Ascending aorta (tissue), 2 donors: ENCODE results near the gene SOX3. TPM values are rescaled to one million over a fixed set of nuclear protein-coding genes. Genes with fewer than 3 reads are reported as not detected.

Source experiments
- DNase-seq, 2 donors: peaks; one replicate each; pipeline ENCODE4 v3.0.0-alpha.2; 2019; ENCODE audit warnings: low spot score in 2 of 2
- H3K27ac ChIP-seq, 2 donors: fragments of 200-600 bp; sonication (generic); one replicate each; pipeline ENCODE4 v1.5.1; 2016 to 2017; ENCODE audit warnings: mild to moderate bottlenecking in 1 of 2
- H3K27me3 ChIP-seq: fragments of 200-600 bp; sonication (generic); one replicate; pipeline ENCODE4 v1.5.1; 2017
- H3K36me3 ChIP-seq, 2 donors: fragments of 200-600 bp; sonication (generic); one replicate each; pipeline ENCODE4 v1.5.1; 2016
- H3K4me1 ChIP-seq, 2 donors: fragments of 200-600 bp; sonication (generic); one replicate each; pipeline ENCODE4 v1.5.1; 2016 to 2017; ENCODE audit warnings: mild to moderate bottlenecking in 1 of 2
- H3K4me3 ChIP-seq, 2 donors: fragments of 200-600 bp; sonication (generic); one replicate each; pipeline ENCODE4 v1.5.1; 2016 to 2017; ENCODE audit warnings: mild to moderate bottlenecking in 1 of 2
- H3K9me3 ChIP-seq, 2 donors: fragments of 200-600 bp; sonication (generic); one replicate each; pipeline ENCODE4 v1.5.1; 2016
- intact Hi-C: fragments of 100-400 bp; cut with DNase I; formaldehyde crosslinking; loops from one replicate; pipeline ENCODE4 v1.15.1; 2023
- total RNA-seq: library from RNA; depleted of rRNA; stranded (reverse); fragments of >200 nt; gene quantifications from one replicate; pipeline ENCODE4 v1.1.0, GENCODE V29; 2016
- TF ChIP-seq, protein P1 (sequence below), 3 experiments: fragments of 200-600 bp in 2 of 3; fragments of 450-650 bp in 1 of 3; sonication (generic) in 2 of 3; IDR thresholded peaks; one replicate each; pipeline ENCODE4 v1.5.1; 2016 to 2019; ENCODE audit warnings: antibody characterized with exemption in 3 of 3, mild to moderate bottlenecking in 1 of 3, moderate library complexity in 1 of 3

SOX3 gene
- total RNA-seq, 1 donor from 2014 or later: not detected

DNA sequence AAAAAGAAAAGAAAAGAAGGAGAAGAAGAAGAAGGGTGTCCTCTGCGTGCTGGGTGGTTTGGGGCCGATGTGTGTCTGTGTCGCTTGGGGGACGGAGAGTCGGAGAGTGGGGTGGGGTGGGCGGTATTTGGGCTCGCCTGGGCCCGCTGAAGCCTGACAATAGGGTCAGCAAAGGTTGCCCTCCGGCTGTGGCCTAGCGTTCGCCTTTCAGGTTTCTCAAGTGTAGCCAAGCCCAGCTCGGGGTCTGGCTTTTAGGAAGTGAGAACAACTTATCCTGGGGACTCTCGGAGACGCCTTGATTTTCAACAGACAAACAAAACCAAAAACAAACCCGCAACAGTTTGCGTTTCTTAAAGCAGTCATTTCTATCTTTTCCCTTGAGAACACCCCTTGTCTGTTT lies 4.1 kb upstream of the SOX3 start:
- intact Hi-C loops: no loop called here
- H3K36me3 ChIP-seq: no peaks in the 10 kb centered on the region
- H3K4me3 ChIP-seq: no peak overlapping the region
- H3K4me1 ChIP-seq: no peaks in the 10 kb centered on the region
- H3K27ac ChIP-seq: no peak overlapping the region
- no peaks in the 10 kb centered on the region for H3K9me3 ChIP-seq
- H3K27me3 ChIP-seq: peaks cover 13% of the 10 kb centered on the region
- DNase-seq: no peak
- TF ChIP-seq, protein P1, sequence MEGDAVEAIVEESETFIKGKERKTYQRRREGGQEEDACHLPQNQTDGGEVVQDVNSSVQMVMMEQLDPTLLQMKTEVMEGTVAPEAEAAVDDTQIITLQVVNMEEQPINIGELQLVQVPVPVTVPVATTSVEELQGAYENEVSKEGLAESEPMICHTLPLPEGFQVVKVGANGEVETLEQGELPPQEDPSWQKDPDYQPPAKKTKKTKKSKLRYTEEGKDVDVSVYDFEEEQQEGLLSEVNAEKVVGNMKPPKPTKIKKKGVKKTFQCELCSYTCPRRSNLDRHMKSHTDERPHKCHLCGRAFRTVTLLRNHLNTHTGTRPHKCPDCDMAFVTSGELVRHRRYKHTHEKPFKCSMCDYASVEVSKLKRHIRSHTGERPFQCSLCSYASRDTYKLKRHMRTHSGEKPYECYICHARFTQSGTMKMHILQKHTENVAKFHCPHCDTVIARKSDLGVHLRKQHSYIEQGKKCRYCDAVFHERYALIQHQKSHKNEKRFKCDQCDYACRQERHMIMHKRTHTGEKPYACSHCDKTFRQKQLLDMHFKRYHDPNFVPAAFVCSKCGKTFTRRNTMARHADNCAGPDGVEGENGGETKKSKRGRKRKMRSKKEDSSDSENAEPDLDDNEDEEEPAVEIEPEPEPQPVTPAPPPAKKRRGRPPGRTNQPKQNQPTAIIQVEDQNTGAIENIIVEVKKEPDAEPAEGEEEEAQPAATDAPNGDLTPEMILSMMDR (IDR thresholded peaks at IDR 0.05): no peak

DNA sequence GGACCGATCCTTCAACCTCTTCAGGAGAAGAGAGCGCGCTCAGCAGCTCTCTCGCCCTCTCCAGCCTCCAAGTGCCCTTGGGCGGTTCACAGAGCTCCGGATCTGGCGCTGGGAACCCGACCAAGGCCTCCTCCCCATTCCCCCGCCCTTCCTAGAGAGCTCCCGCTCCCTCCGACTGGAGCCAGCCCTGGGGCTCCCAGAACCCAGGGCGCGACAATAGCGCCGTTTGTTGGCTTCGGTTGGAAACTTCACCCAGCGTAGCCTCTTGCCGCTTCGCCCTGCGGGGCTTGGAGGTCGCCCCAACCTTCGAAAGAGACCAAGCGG lies 3.1 kb upstream of the SOX3 start:
- Histone ChIP-seq H3K27me3 (peaks cover 13% of the 10 kb centered on the region), H3K27ac (no peak overlapping the region), H3K4me1 (no peaks in the 10 kb centered on the region), H3K9me3 (no peaks in the 10 kb centered on the region), H3K4me3 (no peak overlapping the region), H3K36me3 (no peaks in the 10 kb centered on the region)
- intact Hi-C loops: no loop called here
- DNase-seq: no peak
- TF ChIP-seq, protein P1 (IDR thresholded peaks at IDR 0.05): no peak

DNA sequence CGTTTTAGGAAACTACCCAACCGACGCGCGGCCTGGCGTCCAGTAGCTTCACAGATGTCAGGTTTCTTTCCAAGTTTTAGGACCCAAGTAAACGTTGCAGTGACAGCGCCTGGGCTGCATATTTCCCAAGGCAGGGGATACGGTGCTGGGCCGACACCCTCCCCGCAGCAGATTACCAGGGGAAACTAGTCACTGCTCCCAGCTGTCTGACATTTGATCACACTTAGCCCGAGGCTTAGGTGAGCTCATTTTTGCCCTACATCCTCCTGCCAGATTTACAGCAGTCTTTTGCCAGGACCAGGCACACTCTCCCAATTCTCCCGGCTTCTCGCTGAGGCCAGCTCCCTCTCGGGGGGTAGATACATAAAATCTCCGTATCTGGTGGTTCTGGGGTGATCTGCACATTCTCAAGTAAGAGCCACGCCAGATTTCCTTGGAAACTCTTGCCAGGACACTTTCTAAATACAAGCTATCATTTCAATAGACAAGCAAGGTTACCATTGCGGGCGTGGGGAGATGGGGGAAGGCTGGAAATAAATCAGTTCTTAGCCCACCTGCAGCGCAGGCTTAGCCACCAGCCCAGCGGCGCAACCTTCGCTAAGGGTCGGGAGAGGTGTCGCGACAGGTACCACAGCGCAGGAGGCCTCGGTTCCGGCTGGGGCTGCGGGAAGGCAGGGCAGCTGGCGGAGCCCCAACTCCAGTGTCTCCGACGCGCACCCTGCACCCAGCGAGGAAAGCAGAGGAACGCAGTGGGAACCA lies 2.5 kb upstream of the SOX3 start:
- no peaks in the 10 kb centered on the region for H3K36me3 ChIP-seq
- TF ChIP-seq, protein P1 (IDR thresholded peaks at IDR 0.05): no peak
- intact Hi-C loops: no loop called here
- H3K27ac ChIP-seq: no peak overlapping the region
- no peak overlapping the region for H3K4me3 ChIP-seq
- DNase-seq: no peak
- H3K9me3 ChIP-seq: no peaks in the 10 kb centered on the region
- H3K4me1 ChIP-seq: no peaks in the 10 kb centered on the region
- peaks cover 13% of the 10 kb centered on the region for H3K27me3 ChIP-seq

DNA sequence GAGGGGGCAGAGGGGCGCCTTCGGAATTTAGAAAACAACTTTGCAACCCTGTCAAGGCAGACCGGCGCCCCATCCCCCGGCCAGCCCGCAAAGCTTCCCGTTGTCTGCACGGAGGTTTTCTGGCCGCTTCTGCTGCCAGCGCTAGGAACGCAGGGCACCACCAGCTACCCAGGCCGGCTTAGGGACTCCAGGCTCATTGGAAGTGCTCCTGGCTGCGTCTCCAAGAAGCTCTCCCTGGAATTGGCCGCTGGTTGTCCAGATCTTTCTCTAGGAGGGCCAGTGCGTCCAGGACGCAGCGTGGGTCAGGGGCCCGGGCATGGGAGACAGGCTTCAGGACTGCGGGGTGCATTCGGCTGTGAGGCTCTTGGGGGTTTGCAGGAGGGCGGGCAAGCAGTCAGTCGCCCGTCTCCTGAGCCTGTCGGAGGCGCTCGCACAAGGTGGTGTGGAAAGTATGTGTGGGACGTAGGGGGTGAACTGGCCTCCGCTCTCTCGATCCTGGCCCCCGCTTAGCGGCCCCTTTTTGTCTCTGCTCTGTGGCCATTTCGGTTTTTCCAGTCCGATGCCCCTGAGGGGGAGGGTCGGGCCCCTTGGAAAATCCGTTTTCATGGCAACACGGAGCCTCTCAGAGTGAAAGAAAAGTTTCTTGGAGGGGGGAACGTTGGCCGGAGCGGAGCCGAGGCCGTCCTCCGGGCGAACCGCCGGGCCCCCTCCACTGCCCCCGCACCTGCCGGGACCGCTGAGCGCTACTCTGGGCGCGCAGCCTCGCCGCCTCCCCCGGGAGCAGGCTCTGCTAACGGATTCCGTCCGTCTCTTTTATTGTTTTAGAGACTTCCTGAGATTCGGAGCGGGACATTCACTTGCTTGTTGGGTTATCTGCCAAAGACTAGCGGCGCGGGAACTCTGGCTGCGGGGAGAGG lies 810 bp upstream of the SOX3 start:
- no peaks in the 10 kb centered on the region for H3K9me3 ChIP-seq
- TF ChIP-seq, protein P1 (IDR thresholded peaks at IDR 0.05): no peak
- no peaks in the 10 kb centered on the region for H3K4me1 ChIP-seq
- peaks cover 13% of the 10 kb centered on the region for H3K27me3 ChIP-seq
- intact Hi-C loops: no loop called here
- peak overlapping the region; percentile 1 to 18 for H3K4me3 ChIP-seq
- H3K27ac ChIP-seq: no peak overlapping the region
- H3K36me3 ChIP-seq: no peaks in the 10 kb centered on the region
- no peak for DNase-seq

DNA sequence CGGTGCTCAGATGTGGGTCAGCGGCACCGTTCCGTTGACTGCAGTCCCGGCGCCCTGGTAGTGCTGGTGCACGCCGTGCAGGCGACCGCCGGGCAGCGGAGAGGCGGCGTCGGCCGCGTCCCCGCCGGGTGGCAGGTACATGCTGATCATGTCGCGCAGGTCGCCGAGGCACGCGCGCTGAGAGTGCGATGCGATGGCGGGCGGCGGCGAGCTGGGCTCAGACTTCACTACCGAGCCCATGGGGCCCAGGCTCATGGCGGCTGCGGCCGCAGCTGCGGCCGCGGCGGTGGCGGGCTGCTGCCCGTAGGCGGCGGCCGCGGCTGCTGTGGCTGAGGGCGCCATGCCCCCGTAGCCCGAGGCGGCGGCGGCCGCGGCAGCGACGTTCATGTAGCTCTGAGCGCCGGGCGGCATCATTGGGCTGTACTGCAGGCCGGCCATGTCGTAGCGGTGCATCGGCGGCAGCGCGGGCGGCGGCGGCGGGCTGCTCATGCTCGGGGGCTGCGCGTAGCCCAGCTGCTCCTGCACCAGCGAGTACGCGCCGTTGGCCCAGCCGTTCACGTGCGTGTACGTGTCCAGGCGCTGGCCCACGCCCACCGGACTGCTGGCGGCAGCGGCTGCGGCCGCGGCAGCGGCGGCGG lies 1.0 kb downstream of the SOX3 start:
- Histone ChIP-seq H3K9me3 (no peaks in the 10 kb centered on the region), H3K36me3 (no peaks in the 10 kb centered on the region), H3K27ac (no peak overlapping the region), H3K27me3 (peaks cover 7% of the 10 kb centered on the region), H3K4me1 (no peaks in the 10 kb centered on the region), H3K4me3 (peak overlapping the region; percentile 50 to 63)
- intact Hi-C loops: no loop called here
- no peak for DNase-seq
- TF ChIP-seq, protein P1 (IDR thresholded peaks at IDR 0.05): no peak
